HG03457 (cell line): ENCODE results near the gene ZNF747.
A peak's percentile ranks its signal among the peaks of the same experiment; 100 is the strongest.
"Not testable (repeated sequence)": the region's sequence is repeated elsewhere in the genome, so short reads cannot be mapped to it uniquely, and the experiment has no call there.

Experiments used
- ATAC-seq: cut with Tn5 transposase; IDR thresholded peaks from one replicate; pipeline ENCODE4 v1.9.1; 2021; ENCODE audit warnings: moderate number of reproducible peaks; ENCODE audit not compliant: unreplicated experiment

Gene ZNF747

DNA sequence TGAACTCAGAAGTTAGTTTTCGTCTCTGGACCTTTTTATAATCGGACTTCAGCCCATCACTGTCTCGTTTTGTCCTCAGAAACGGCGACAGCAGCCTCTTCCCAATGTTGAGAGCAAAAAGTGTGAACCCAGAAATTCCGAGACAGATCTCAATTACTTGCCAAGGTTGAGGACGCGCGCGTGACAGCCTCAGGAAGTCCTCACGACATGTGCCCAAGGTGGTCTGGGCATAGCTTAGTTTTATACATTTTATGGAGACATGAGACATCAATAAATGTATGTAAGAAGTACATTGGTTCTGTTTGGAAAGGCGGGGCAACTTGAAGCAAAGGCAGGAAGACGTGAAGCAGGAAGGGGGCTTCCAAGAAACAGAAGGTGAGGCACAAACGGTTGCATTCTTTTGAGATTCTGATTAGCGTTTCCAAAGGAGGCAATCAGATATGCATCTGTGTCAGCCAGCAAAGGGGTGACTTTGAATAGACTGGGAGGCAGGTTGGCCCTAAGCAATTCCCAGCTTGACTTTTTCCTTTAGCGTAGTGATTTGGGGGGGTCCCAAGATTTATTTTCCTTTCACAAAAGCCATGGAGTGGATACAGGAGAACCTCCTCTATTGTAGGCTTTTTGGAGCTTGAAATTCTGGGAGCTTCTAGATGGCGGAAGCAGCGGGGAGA is 583 bp upstream of the ZNF747 start:
- no peak for ATAC-seq

- ATAC-seq, result peak; percentile 9
Observed at GRCh38 chr16:30533748-30534367, 800 bp downstream of the ZNF747 start.

DNA sequence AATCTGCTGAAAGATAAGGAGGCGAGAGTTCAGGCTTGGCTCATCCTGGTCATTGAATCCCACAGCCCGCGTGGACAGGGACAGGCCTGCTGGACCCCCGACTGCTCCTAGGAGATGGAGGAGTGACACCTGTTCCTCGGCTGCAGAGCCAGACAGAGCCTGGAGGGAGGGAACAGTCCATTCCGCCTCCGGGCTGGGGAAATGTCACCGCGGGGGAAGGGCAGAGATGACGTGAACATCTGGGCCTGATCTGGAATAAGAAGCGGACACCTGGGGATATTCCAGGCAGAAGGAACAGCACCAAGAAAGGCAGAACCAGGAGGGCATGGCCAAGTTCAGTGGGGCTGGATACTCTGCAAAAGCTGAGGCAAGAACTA is 1.5 kb downstream of the ZNF747 start:
- no peak for ATAC-seq

GRCh38 chr16:30532285-30533145 is 2.1 kb downstream of the ZNF747 start:
- no peak for ATAC-seq

GRCh38 chr16:30530163-30531037 is 4.3 kb downstream of the ZNF747 start:
- no peak for ATAC-seq

DNA sequence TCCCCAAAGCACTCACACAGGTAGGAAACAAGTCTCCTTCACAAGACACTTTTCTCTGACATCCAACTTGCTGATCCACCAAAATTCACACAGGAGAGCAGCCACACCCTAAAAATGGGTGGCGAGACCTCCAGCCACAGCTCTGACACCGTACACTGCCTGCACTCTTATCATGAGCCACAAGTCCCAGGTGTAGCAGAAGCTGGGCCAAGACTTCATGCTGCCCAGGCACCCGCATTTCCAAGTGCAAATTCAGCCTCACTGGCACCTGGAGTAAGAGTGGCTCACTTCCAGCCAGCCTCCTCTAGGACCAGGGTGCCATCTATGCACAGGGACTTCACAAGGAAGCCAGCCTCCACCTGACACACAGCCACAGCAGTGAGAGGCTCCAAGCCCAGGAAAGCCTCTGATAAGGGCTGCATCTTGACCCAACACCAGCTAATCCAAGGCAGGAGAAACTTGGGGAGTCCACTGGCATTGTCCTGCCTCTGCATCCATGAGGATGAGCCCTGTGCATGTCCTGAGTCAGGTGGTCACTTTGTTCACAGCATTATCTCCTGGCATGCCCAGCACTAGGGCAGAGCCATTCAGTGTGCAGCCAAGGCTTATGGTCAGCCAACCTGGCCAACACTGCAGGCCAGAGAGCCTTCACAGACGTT is 5.7 kb downstream of the ZNF747 start:
- ATAC-seq, result no peak

- ATAC-seq, result no peak
Observed at GRCh38 chr16:30527635-30528178, 7.0 kb downstream of the ZNF747 start.

DNA sequence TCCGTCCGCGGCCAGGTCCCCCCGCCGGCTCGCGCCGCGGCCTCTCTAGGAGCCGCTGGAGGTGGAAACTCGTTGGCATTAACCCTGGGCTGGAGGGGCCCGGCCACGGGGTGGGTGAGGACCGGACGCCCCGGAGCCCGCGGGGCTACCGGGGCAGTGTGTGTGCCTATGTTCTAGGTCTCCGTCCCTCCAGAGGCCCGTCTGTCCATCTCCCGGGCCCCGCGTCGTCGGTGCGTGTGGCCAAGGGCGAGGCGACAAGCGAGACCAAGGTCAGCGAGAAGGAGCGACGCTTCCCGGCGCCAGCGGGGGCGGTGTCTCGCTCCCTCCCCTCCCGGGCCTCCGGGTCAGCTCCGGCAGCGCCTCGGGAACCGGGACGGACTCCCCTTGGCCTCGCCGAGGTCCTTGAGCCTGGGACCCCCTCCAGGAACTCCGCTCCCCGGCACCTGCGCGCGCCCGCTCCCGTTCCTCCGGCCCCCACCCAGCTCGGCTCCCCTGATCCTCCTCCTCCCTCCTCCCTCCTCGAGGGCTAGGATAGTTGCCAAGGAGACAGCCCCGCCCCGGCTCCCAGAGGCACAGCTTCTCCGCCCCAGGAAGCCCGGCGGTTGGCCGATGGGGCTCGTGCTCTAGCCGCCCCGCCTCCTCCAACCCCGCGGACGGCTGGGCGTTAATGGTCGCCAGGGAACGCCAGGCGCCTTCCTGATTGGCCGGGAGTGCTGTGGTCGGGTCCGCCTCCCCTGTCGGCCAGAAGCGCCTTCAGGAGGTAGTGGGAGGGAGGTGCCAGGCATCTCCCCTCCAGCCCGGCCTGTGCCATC is 7.6 kb downstream of the ZNF747 start:
- peak; percentile 64 for ATAC-seq

DNA sequence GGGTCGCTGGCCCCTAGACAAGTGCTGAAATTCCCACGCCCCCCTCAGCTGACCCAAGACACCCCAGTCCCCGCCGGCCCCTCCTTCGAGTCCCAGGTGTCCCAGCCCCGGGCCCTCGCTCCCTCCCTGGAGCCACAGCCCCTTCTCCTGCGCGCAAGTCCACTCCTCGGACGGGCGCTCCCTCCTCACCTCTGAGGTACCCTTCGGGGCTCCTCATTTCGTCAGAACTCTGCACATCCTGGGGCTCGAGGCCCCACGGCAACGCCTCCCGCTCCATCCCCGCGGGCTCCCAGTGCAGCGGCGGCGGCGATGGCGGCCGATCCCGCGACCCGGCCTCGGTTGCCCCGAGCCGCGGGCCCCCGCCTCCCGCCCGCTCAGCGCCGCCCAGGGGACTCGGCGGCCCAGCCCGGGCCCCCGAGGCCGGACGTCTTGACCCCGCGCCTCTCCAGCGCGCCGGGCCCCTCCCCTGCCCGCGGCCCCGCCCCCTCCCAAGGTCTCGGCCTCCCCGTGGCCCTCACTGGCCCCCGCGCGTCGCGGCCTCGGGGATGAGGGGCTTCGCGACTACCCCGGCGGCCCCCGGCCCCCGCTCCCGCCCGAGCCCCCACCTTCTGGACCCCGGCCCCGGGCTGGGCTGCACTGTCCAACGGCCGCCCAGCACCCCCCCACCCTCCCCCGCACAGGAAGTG is 8.4 kb downstream of the ZNF747 start, which contains the start of gene ZNF768:
ZNF768 (minus strand) TSS at position 430 of the 686 bp plus-strand sequence; CDS start at position 277, 153 bp downstream.
- no peak for ATAC-seq

DNA sequence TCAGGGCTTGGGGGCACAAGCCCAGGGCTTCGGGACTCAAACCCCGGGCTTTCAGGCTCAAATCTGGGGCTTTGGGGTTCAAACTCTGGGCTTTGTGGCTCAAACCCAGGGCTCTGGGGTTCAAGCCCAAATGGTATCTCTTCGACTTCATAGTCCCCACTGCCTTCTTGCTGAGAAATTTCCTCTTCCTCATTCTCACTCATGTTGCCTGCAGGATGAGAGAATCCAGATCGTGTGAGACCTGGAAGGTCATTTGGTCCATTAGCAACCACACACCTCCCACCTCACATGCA is 8.9 kb downstream of the ZNF747 start:
- ATAC-seq, result no peak

GRCh38 chr16:30524575-30525568 is 9.8 kb downstream of the ZNF747 start:
- ATAC-seq, result no peak

DNA sequence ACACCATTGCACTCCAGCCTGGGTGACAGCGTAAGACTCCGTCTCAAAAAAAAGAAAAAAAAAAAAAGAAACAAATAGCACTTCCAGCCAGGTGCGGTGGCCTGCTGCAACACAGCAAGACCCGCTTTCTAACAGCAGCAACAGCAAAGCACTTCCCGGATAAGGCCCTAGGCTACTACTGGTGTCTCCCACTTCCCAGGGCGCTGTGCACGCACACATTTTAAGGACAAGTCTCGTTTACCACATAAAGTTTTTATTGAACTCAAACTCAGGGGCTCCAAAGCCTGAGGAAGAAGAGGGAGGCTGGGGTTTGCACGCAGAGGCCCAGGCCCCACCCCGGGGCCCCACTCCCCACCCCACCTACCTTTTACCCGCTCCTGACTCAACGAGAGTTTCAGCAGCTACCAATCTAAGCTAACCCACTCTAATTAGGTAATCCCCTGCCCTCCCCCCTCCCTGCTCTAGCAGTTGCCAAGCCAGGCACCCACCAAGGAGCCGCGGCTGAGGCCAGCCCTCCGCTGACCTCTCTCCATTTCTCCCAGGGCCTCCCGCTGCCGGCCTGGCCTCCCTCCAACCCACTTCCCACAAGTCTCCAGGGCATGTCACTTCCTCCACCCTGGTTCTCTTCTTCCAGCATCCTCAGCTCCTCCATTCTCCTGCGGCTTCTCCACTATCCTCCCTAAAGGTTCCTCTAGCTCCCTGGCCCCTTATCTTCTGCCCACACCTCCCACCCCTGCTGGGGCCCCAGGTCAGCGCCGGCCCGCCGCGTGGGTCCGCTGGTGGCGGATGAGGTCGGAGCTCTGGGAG is 10.7 kb downstream of the ZNF747 start:
- ATAC-seq, result no peak

DNA sequence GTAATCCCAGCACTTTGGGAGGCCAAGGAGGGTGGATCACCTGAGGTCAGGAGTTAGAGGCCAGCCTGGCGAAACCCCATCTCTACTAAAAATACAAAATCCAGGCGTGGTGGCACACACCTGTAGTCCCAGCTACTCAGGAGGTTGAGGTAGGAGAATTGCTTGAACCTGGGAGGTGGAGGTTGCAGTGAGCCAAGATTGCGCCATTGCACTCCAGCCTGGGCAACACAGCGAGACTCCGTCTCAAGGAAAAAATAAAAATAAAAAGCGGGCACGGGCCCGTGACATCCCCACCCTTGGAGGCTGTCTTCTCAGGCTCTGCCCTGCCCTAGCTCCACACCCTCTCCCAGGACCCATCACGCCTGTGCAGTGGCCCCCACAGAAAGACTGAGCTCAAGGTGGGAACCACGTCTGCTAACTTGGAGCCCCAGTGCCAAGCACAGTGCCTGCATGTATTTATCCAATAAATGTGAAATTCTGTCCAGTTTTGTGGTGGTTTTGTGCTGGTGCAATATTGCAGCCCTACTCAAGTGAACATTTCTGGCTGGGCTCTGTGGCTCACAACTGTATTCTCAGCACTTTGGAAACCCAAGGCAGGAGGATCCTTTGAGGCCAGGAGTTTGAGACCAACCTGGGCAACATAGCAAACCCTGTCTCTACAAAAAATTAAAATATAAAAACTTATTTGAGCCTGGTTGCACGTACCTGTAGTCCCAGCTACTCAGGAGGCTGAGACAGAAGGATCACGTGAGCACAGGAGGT is 11.8 kb downstream of the ZNF747 start:
- ATAC-seq, result not testable (repeated sequence)

DNA sequence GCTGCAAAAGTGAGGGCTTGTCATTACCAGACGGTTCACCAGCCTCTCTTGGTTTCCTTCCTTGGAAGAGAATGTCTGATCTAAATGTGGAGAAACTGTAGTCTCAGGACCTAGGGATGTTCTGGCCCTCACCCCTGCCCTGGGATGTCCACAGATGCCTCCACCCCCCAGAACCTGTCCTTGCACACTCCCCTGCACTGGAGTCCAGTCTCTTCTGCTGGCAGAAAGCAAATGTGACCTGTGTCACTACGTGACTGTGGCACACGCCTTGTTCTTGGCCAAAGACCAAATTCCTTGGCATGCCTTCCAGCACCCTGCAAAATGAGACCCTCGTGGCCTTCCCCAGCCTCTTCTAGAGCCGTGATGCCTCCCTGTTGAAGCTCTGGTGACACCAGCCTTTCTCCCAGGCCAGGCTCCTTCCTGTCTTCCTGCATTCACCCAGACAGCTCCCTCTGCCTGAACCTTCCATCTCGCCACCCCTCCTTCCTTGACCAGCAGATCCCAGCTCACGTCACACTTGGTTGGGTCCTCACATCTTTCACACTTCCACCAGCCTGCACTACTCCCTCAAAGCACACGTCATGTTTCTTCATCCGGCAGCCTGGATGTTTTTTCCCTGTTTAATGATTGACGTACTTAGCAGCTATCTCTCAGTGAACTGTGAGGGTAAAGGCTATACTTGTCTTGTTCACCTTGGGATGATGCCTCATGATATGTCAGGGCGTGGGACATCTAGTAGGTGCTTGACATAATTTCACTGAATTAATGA is 12.6 kb downstream of the ZNF747 start:
- ATAC-seq, result no peak

DNA sequence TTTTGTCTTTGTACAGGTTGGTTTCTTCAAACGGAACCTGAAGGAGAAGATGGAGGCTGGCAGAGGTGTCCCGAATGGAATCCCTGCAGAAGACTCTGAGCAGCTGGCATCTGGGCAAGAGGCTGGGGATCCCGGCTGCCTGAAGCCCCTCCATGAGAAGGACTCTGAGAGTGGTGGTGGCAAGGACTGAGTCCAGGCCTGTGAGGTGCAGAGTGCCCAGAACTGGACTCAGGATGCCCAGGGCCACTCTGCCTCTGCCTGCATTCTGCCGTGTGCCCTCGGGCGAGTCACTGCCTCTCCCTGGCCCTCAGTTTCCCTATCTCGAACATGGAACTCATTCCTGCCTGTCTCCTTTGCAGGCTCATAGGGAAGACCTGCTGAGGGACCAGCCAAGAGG is 13.2 kb downstream of the ZNF747 start:
- no peak for ATAC-seq
